ENCODE results near the gene ACAA2. TPM values are rescaled to one million over a fixed set of nuclear protein-coding genes. Genes with fewer than 3 reads are reported as not detected.

The ACAA2 gene
- total and polyA plus RNA-seq, 10 of the 15 experiments (the other 5 are each of a cell fraction or from before 2014, with no cell fraction given) = 43.1 to 134 (median 64.6) TPM

DNA sequence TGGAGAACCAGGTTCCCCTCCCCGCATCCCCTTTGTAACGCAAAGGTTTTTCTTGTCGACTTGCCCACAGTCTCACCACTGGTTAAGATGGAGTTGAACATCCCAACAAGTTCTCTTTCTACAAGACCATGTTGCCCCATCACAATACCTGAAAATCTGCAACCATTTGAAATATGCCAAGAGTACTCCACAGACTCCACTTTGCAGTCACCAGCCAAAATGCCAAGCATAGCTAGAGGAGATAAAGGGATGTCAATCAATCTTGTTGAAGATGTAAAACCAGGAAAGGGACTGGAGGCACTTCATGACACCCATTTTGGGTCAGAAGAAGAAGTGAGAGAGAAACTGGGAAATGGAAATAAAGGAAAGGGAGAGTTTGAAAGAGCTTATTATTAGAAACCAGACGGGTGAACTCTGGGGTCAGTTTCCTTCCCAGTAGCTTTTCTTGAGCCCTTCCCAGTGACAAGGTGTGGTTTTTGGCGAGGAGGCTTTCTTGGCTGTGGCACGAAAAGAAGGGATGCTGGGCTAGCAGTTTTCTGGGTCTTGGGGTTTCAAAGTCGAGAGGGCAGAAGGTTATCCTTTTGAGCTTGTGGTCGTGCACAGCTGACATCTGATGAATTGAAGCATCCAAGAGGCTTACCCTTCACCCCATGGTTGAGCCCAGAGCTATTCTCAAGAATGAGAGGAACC lies 79.3 kb downstream of the ACAA2 start (continued):
- TF ChIP-seq ETV6 (conservative IDR thresholded peaks at IDR 0.05 in 1 of 2, IDR thresholded peaks at IDR 0.05 in 1 of 2; ENCODE audit: borderline replicate concordance in 1 of 2, low read depth in 1 of 2) (no peak), YY1 (IDR thresholded peaks at IDR 0.05; ENCODE audit: low read depth, low read length) (no peak)

DNA sequence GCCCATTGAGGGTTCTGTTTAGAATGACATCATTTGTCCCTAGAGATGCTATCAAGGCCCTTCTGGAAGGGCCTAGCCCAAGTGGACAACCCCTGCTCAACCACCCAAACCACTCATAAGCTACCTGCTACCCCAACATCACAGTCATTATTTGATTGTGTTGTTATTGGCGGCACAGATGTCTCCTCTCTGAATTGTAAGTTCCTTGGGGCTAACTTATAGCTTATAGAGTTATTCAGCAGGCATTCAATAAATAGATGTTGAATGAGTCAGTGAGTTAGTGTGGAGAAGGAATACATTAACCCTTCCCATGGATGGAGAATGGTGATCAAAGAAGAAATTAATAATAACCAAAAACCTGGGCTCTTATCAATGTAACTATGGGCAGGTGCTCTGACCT lies 80.0 kb downstream of the ACAA2 start:
- TF ChIP-seq SUZ12 (IDR thresholded peaks at IDR 0.05; ENCODE audit: unreplicated experiment) (no peak), SREBF1 (IDR thresholded peaks at IDR 0.05; ENCODE audit: low read length) (no peak), SMAD1 (IDR thresholded peaks at IDR 0.05; ENCODE audit: low read depth, partially characterized antibody) (no peak), NFIC (IDR thresholded peaks at IDR 0.05; ENCODE audit: low read depth, low read length) (no peak), SRF (IDR thresholded peaks at IDR 0.05; ENCODE audit: low read depth in 2 of 2, low read length in 2 of 2) (no peak), REST (IDR thresholded peaks at IDR 0.05; ENCODE audit: low read depth, low read length) (no peak), PAX5 (IDR thresholded peaks at IDR 0.05; ENCODE audit: borderline replicate concordance, low read depth, low read length) (no peak), KLF5 (IDR thresholded peaks at IDR 0.05; ENCODE audit: partially characterized antibody) (no peak), ZZZ3 (IDR thresholded peaks at IDR 0.05; ENCODE audit: control insufficient read depth, insufficient read length, low read depth) (no peak)
- POLR2A ChIA-PET = no interaction called here
- Histone ChIP-seq H4K20me1 (ENCODE audit: control insufficient read depth, insufficient read depth) (no peaks in the 10 kb centered on the region), H3K27ac (ENCODE audit: control insufficient read depth, insufficient read depth) (no peak overlapping the region), H3K4me3 (no peak overlapping the region), H3K36me3 (ENCODE audit: control insufficient read depth in 2 of 2, insufficient read depth in 2 of 2, low read length in 1 of 2) (no peaks in the 10 kb centered on the region), H3K4me1 (ENCODE audit: control insufficient read depth, insufficient read depth, low read length) (no peaks in the 10 kb centered on the region), H3K79me2 (ENCODE audit: control insufficient read depth, insufficient read depth, low read length) (no peaks in the 10 kb centered on the region), H3K27me3 (replicated peaks in 1 of 2; ENCODE audit: control insufficient read depth in 2 of 2, insufficient read depth in 2 of 2, low read length in 1 of 2) (no peaks in the 10 kb centered on the region; a peak in 2 of 4 replicates), H3K9me3 (replicated peaks; ENCODE audit: control insufficient read depth, insufficient read depth, low read length) (no peaks in the 10 kb centered on the region), H3K4me2 (ENCODE audit: control insufficient read depth, insufficient read depth) (no peak overlapping the region), H2AFZ (ENCODE audit: control insufficient read depth, low read depth, low read length) (no peak overlapping the region), H3K9ac (ENCODE audit: control insufficient read depth, insufficient read depth, low read length) (no peak overlapping the region)
- DNase-seq (ENCODE audit: low read depth, low spot score) = no peak
- ATAC-seq = no peak
- intact Hi-C loops (cut with micrococcal nuclease; ENCODE audit: unreplicated experiment) (no loop called here), in situ Hi-C loops (cut with MboI) (no loop called here)
- no TSS peak for BruUV-seq (replicated peaks)
- CTCF ChIA-PET = interaction anchor here (0.6 to 1.4 kb wide), 2 partner anchors 89 to 175 kb away, joined by 3 read pairs; no protein-coding TSS in a partner anchor
- FAIRE-seq = no peak
- RAD21 ChIA-PET (ENCODE audit: unreplicated experiment) = interaction anchor here (0.8 kb wide), 1 partner anchor 9 kb away, joined by 3 read pairs; no protein-coding TSS in a partner anchor
- WGBS (ENCODE audit: insufficient coverage, insufficient replicate concordance, low lambda C conversion rate, missing lambda C conversion rate) = 54% methylated on average over 1 of the region's 1 CpG
- SMC1A ChIA-PET (ENCODE audit: uncharacterized antibody, unreplicated experiment) = interaction anchor here (0.8 to 1.4 kb wide), 3 partner anchors 10 to 11 kb away, joined by 3 read pairs; no protein-coding TSS in a partner anchor
